Heart right ventricle (tissue), 16 donors: ENCODE measurements around the gene TUBG1. TPM values are rescaled to one million over a fixed set of nuclear protein-coding genes. Genes with fewer than 3 reads are reported as not detected.

Experiments used
- ATAC-seq, 8 donors: fragments of 200-7000 bp; cut with Tn5 transposase; one replicate each; pipeline ENCODE4 v1.9.1; 2020; ENCODE audit warnings: mild to moderate bottlenecking in 8 of 8, moderate library complexity in 8 of 8, moderate number of reproducible peaks in 1 of 8
- DNase-seq, 2 donors: peaks; one replicate each; pipeline ENCODE4 v3.0.0-alpha.2; 2020
- H3K27ac ChIP-seq, 10 donors: fragments of 200-600 bp; sonication (generic) in 2 of 10; one replicate each; pipeline versions ENCODE4 v1.5.0 to v1.8.0; 2020 to 2022; ENCODE audit warnings: mild to moderate bottlenecking in 3 of 10
- H3K27me3 ChIP-seq, 7 donors: fragments of 200-600 bp; one replicate each; pipeline ENCODE4 v1.8.0; 2021 to 2022; ENCODE audit warnings: mild to moderate bottlenecking in 2 of 7
- H3K36me3 ChIP-seq, 9 donors: fragments of 200-600 bp; sonication (generic) in 1 of 9; one replicate each; pipeline versions ENCODE4 v1.5.0 to v1.8.0; 2020 to 2022; ENCODE audit warnings: mild to moderate bottlenecking in 2 of 9
- H3K4me1 ChIP-seq, 9 donors: fragments of 200-600 bp; sonication (generic) in 1 of 9; one replicate each; pipeline versions ENCODE4 v1.5.0 to v1.8.0; 2020 to 2022; ENCODE audit warnings: mild to moderate bottlenecking in 4 of 9
- H3K4me3 ChIP-seq, 10 donors: fragments of 200-600 bp; sonication (generic) in 2 of 10; one replicate each; pipeline versions ENCODE4 v1.5.0 to v1.8.0; 2020 to 2022; ENCODE audit warnings: mild to moderate bottlenecking in 7 of 10, moderate library complexity in 2 of 10
- H3K9me3 ChIP-seq, 11 donors: fragments of 200-600 bp in 10 of 11; sonication (generic) in 2 of 11; one replicate each; pipeline versions ENCODE4 v1.5.0 to v1.8.0; 2013 to 2022; ENCODE audit warnings: mild to moderate bottlenecking in 2 of 11, control low read depth in 1 of 11, moderate library complexity in 1 of 11
- WGBS, 2 donors: extraction: QIAGEN DNeasy Blood & Tissue Kit; methylation state at CpG; one replicate each; pipeline ENCODE4 v1.1.7; 2013; ENCODE audit warnings: inconsistent platforms in 1 of 2; 5-methylcytosine and 5-hydroxymethylcytosine counted together
- intact Hi-C, 10 donors: fragments of 100-400 bp; cut with DNase I; formaldehyde crosslinking; loops; one replicate each; pipeline versions ENCODE4 v1.11.1 to v1.14.2; 2022
- polyA plus RNA-seq, 2 donors: library from polyadenylated mRNA; stranded (reverse); fragments of 200-250 nt; gene quantifications; one replicate each; pipeline ENCODE4 v1.2.3, GENCODE V29; 2013
- total RNA-seq, 10 donors: library from RNA; stranded (reverse); fragmentation: NEBNext Ultra II Directional in 3 of 10; extraction: Animal tissue kit (Norgen Biotek cat#: 25700) in 3 of 10; gene quantifications; one replicate each; pipeline versions ENCODE4 v1.2.1 to v1.2.4, GENCODE V29; 2021 to 2023
- TF ChIP-seq, protein P1 (sequence below), 9 donors: fragments of 200-600 bp; sonication (generic) in 2 of 9; IDR thresholded peaks; one replicate each; pipeline versions ENCODE4 v1.5.0 to v1.8.0; 2021 to 2022; ENCODE audit warnings: antibody characterized with exemption in 9 of 9, mild to moderate bottlenecking in 5 of 9, moderate library complexity in 1 of 9
- donor health status: Arrhythmogenic right ventricular cardiomyopathy.
- donor health status: ischemic (EF 13 %, LVEDD 7.1; RV severe dilation, severe dysfunction).
- donor health status: healthy with polysubstance abuse.
- donor health status: DM: no; HTN: yes; CAD: no.
- donor health status: DM: no; HTN: no; CAD: no.
- donor health status: ischemic (EF 25% LVEDD 6.9; RV normal size, moderate dysfunction).
- donor health status: ischemic (EF 25% LVEDD 5.7; RV mildly dilated, moderate dysfunction).
- donor health status: healthy.
- donor health status: DM: yes; HTN: yes; CAD: no.
- donor health status: Ischemic cardiomyopathy.
- donor health status: ischemic (EF 35%, LVEDD 5.7; RV mildly dilated, moderate dysfunction).
- donor health status: nonischemic (EF 11% LVEDD 7.7; RV severe dilation, severe dysfunction).
- donor health status: DM: yes; HTN: yes; CAD: no.
- donor health status: PGD.
- donor health status: ischemic (EF 29% LVEDD 5.4; RV normal size, mild dysfunction).
- donor health status: nonischemic (EF 23%, LVEDD 6.1; RV moderate dilation, normal function).

Gene TUBG1
- total and polyA plus RNA-seq, 12 donors = 28.2 to 107 (median 43.7) TPM

DNA sequence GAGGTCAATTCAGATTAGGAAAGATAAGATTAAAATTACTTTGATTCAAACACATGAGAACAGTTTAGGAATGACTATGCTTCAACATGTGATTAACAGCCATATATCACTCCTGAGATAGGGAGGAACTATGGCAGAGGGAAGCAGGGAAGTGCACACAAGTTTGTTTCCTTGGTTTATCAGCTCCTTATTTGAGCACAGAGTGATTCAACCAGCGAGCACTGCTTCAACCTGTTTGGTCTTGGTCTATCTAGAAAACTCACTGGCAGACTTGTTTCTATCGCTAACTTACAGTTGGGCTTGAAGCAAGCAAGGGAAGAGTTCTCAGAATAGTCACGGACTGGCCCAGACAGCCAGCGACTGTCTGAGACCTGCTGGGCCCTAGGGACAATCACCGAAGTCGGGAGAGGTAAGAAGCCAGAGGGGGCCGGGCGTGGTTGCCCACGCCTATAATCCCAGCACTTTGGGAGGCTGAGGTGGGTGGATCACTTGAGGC is 23.5 kb downstream of the TUBG1 start:
- intact Hi-C loops = no loop called here
- Histone ChIP-seq H3K27ac (no peak overlapping the region), H3K9me3 (no peaks in the 10 kb centered on the region), H3K27me3 (no peaks in the 10 kb centered on the region), H3K4me3 (no peak overlapping the region), H3K36me3 (no peaks in the 10 kb centered on the region), H3K4me1 (no peaks in the 10 kb centered on the region)
- WGBS, 2 donors = 71 to 72% methylated on average over 9 of the region's 9 CpGs
- DNase-seq (no peak), ATAC-seq (no peak)
- TF ChIP-seq, protein P1, sequence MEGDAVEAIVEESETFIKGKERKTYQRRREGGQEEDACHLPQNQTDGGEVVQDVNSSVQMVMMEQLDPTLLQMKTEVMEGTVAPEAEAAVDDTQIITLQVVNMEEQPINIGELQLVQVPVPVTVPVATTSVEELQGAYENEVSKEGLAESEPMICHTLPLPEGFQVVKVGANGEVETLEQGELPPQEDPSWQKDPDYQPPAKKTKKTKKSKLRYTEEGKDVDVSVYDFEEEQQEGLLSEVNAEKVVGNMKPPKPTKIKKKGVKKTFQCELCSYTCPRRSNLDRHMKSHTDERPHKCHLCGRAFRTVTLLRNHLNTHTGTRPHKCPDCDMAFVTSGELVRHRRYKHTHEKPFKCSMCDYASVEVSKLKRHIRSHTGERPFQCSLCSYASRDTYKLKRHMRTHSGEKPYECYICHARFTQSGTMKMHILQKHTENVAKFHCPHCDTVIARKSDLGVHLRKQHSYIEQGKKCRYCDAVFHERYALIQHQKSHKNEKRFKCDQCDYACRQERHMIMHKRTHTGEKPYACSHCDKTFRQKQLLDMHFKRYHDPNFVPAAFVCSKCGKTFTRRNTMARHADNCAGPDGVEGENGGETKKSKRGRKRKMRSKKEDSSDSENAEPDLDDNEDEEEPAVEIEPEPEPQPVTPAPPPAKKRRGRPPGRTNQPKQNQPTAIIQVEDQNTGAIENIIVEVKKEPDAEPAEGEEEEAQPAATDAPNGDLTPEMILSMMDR (IDR thresholded peaks at IDR 0.05) = no peak

DNA sequence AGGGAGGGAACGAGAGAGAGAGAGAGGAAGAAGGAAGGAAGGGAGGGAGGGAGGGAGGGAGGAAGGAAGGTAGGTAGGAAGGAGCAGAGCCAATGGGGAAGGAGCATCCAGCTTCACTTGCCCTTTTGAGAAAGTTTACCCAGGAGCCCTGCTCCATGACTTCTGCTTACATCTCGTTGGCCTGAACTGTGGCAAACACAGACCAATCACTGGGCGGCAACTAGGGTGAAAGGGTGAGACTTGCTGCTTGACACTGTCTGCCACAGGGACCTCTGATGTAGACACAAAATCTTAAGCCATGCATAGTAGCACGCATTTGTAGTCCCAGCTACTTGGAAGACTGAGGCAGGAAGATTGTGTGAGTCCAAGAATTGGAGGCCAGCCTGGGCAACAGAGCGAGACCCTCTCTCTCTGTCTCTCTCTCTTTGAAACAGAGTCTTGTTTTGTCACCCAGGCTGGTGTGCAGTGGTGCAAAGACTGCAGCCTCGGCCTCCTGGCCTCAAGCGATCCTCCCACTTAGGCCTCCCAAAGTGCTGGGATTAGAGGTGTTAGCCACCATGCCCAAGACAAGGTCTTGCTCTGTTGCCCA is 30.1 kb downstream of the TUBG1 start:
- H3K27ac ChIP-seq = no peak overlapping the region
- H3K4me1 ChIP-seq = no peaks in the 10 kb centered on the region
- H3K27me3 ChIP-seq = peaks cover 0 to 7% (median 0%) of the 10 kb centered on the region in 7 donors
- WGBS, 2 donors = 78 to 81% methylated on average over 6 of the region's 7 CpGs
- TF ChIP-seq, protein P1 (IDR thresholded peaks at IDR 0.05) = no peak
- intact Hi-C loops = no loop called here
- DNase-seq = no peak
- ATAC-seq = no peak
- no peak overlapping the region for H3K4me3 ChIP-seq
- H3K36me3 ChIP-seq = no peaks in the 10 kb centered on the region
- no peaks in the 10 kb centered on the region for H3K9me3 ChIP-seq

DNA sequence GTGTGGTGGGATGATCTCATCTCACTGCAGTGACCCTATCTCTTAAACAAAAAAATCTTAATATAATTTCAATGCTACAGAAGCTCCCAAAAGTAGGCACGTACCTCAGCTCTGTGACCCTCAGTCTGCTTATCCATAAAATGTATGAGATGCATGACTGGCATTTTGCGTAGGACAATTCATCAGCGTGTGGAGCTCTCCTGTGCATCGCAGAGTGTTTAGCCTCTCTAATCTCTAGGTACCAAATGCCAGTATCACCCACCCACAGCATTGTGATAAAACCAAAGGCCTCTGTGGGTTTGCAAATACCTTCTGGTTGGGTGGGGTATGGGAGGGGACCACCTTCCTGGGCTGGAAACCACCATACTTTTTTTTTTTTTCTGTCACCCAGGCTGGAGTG is 30.6 kb downstream of the TUBG1 start:
- intact Hi-C loops = no loop called here
- H3K36me3 ChIP-seq = no peaks in the 10 kb centered on the region
- H3K27ac ChIP-seq = no peak overlapping the region
- peaks cover 0 to 7% (median 0%) of the 10 kb centered on the region in 7 donors for H3K27me3 ChIP-seq
- DNase-seq (no peak), ATAC-seq (no peak)
- H3K4me1 ChIP-seq = no peaks in the 10 kb centered on the region
- WGBS, 2 donors = 83 to 90% methylated on average over 4 of the region's 4 CpGs
- TF ChIP-seq, protein P1 (IDR thresholded peaks at IDR 0.05) = no peak
- H3K4me3 ChIP-seq = no peak overlapping the region
- H3K9me3 ChIP-seq = no peaks in the 10 kb centered on the region

DNA sequence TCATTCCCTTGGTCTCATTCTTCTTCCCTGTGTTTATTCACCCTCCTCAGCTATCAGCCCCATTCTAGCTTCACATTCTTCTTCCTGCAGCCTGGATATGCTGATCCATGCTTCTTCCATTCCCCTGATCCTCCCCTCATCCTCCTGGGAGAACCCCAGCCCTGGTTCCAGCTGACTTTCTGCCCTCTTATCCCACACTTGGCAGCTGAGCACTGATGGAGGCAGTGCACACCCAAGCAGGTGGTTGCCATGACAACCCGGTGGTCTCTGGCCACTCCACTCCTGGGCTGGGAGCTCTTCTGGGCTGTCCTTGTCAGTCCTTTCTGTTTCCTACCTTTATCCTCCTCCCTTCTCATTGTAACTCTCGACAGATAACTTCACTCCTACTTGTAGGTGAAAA is 32.9 kb downstream of the TUBG1 start:
- no peak overlapping the region for H3K4me3 ChIP-seq
- no peaks in the 10 kb centered on the region for H3K36me3 ChIP-seq
- H3K9me3 ChIP-seq = no peaks in the 10 kb centered on the region
- no peaks in the 10 kb centered on the region for H3K4me1 ChIP-seq
- ATAC-seq (no peak), DNase-seq (no peak)
- 31 to 34% methylated on average over 2 of the region's 2 CpGs for WGBS, 2 donors
- TF ChIP-seq, protein P1 (IDR thresholded peaks at IDR 0.05) = no peak
- H3K27ac ChIP-seq = no peak overlapping the region
- intact Hi-C loops = no loop called here
- peaks cover 0 to 7% (median 0%) of the 10 kb centered on the region in 7 donors for H3K27me3 ChIP-seq
